ENCODE results near the gene LAMB4. TPM values are rescaled to one million over a fixed set of nuclear protein-coding genes. Genes with fewer than 3 reads are reported as not detected.

Gene LAMB4
- total and polyA plus RNA-seq, 2 donors from 2014 or later = 1.2 to 5.4 TPM

GRCh38 chr7:108000875-108001763, 129.0 kb downstream of the LAMB4 start:
- H3K9ac ChIP-seq (ENCODE audit: low read length in 3 of 3) = peak overlapping the region; percentile 66 to 87 (median 83)
- no peaks in the 10 kb centered on the region for H3K27me3 ChIP-seq (ENCODE audit: control insufficient read depth, insufficient read depth, low read length)
- intact Hi-C loops (cut with DNase I) = no loop called here
- peaks cover 17 to 21% (median 19%) of the 10 kb centered on the region in 3 donors for H3K4me1 ChIP-seq (ENCODE audit: control insufficient read depth in 2 of 3, insufficient read depth in 2 of 3, low read depth in 1 of 3, low read length in 3 of 3)
- peak; percentile 68 to 81 (median 76) for DNase-seq
- TF ChIP-seq CTCF (IDR thresholded peaks at IDR 0.05; ENCODE audit: borderline replicate concordance, extremely low read depth, insufficient read depth) = no peak
- no peaks in the 10 kb centered on the region for H3K9me3 ChIP-seq (ENCODE audit: control insufficient read depth in 2 of 3, insufficient read depth in 1 of 3, low read length in 3 of 3)
- H3K36me3 ChIP-seq (ENCODE audit: control insufficient read depth in 2 of 3, insufficient read depth in 3 of 3, low read length in 3 of 3) = peaks cover 0 to 4% (median 2%) of the 10 kb centered on the region in 3 donors
- FAIRE-seq = no peak
- peak overlapping the region; percentile 78 to 88 (median 79) for H3K4me3 ChIP-seq (ENCODE audit: low read length in 3 of 3)
- H3K27ac ChIP-seq (ENCODE audit: low read depth in 2 of 2, low read length in 2 of 2) = peak overlapping the region; percentile 89 to 92

- Histone ChIP-seq H3K4me3 (ENCODE audit: low read length in 3 of 3) (peak overlapping the region; percentile 35 to 78 (median 38)), H3K9me3 (ENCODE audit: control insufficient read depth in 2 of 3, insufficient read depth in 1 of 3, low read length in 3 of 3) (no peaks in the 10 kb centered on the region), H3K36me3 (ENCODE audit: control insufficient read depth in 2 of 3, insufficient read depth in 3 of 3, low read length in 3 of 3) (peaks cover 2 to 6% (median 4%) of the 10 kb centered on the region in 3 donors), H3K27ac (ENCODE audit: low read depth in 2 of 2, low read length in 2 of 2) (peak overlapping the region in 1 of 2 donors; percentile 89), H3K9ac (ENCODE audit: low read length in 3 of 3) (peak overlapping the region in 2 of 3 donors; percentile 17 to 20), H3K4me1 (ENCODE audit: control insufficient read depth in 2 of 3, insufficient read depth in 2 of 3, low read depth in 1 of 3, low read length in 3 of 3) (peaks cover 20 to 24% (median 21%) of the 10 kb centered on the region in 3 donors), H3K27me3 (ENCODE audit: control insufficient read depth, insufficient read depth, low read length) (no peaks in the 10 kb centered on the region)
- TF ChIP-seq CTCF (IDR thresholded peaks at IDR 0.05; ENCODE audit: borderline replicate concordance, extremely low read depth, insufficient read depth) = no peak
- peak in 1 of 5 donors; percentile 36 for DNase-seq
- FAIRE-seq = no peak
- intact Hi-C loops (cut with DNase I) = no loop called here
Observed at GRCh38 chr7:107999779-108000560, 130.2 kb downstream of the LAMB4 start.

GRCh38 chr7:107998660-107999480, 131.3 kb downstream of the LAMB4 start:
- DNase-seq (no peak), FAIRE-seq (no peak)
- Histone ChIP-seq H3K27me3 (ENCODE audit: control insufficient read depth, insufficient read depth, low read length) (no peaks in the 10 kb centered on the region), H3K9me3 (ENCODE audit: control insufficient read depth in 2 of 3, insufficient read depth in 1 of 3, low read length in 3 of 3) (no peaks in the 10 kb centered on the region), H3K4me1 (ENCODE audit: control insufficient read depth in 2 of 3, insufficient read depth in 2 of 3, low read depth in 1 of 3, low read length in 3 of 3) (peaks cover 17 to 19% (median 18%) of the 10 kb centered on the region in 3 donors), H3K27ac (ENCODE audit: low read depth in 2 of 2, low read length in 2 of 2) (peak overlapping the region in 1 of 2 donors; percentile 61), H3K9ac (ENCODE audit: low read length in 3 of 3) (peak overlapping the region in 1 of 3 donors; percentile 13), H3K36me3 (ENCODE audit: control insufficient read depth in 2 of 3, insufficient read depth in 3 of 3, low read length in 3 of 3) (peaks cover 9 to 12% (median 10%) of the 10 kb centered on the region in 3 donors), H3K4me3 (ENCODE audit: low read length in 3 of 3) (peak overlapping the region in 2 of 3 donors; percentile 3 to 26)
- intact Hi-C loops (cut with DNase I) = no loop called here
- no peak for TF ChIP-seq CTCF (IDR thresholded peaks at IDR 0.05; ENCODE audit: borderline replicate concordance, extremely low read depth, insufficient read depth)
